GM18870 (cell line): ENCODE measurements around the gene WDR70.
"Not testable (repeated sequence)": the region's sequence is repeated elsewhere in the genome, so short reads cannot be mapped to it uniquely, and the experiment has no call there.

Experiments used
- ATAC-seq: cut with Tn5 transposase; IDR thresholded peaks from one replicate; pipeline ENCODE4 v1.9.1; 2021; ENCODE audit warnings: moderate library complexity; ENCODE audit not compliant: unreplicated experiment

WDR70 gene

DNA sequence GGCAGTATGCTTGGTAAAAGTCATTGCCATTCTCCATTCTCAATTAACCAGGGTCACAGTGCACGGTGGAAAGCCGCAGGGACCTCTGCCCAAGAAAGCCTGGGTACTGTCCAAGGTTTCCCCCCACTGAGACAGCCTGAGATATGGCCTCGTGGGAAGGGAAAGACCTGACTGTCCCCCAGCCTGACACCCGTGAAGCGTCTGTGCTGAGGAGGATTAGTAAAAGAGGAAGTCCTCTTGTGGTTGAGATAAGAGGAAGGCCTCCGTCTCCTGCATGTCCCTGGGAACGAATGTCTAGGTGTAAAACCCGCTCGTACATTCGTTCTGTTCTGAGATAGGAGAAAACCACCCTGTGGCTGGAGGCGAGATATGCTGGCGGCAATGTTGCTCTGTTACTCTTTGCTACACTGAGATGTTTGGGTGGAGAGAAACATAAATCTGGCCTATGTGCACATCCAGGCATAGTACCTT lies 293.0 kb downstream of the WDR70 start:
- ATAC-seq: peak; percentile 79

DNA sequence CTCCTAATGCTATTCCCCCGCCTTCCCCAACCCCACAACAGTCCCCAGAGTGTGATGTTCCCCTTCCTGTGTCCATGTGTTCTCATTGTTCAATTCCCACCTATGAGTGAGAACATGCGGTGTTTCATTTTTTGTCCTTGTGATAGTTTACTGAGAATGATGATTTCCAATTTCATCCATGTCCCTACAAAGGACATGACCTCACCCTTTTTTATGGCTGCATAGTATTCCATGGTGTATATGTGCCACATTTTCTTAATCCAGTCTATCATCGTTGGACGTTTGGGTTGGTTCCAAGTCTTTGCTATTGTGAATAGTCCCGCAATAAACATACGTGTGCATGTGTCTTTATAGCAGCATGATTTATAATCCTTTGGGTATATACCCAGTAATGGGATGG lies 295.2 kb downstream of the WDR70 start:
- not testable (repeated sequence) for ATAC-seq

- ATAC-seq: not testable (repeated sequence)
These were observed 300.2 kb downstream of the WDR70 start for GRCh38 chr5:37679326-37679725.

DNA sequence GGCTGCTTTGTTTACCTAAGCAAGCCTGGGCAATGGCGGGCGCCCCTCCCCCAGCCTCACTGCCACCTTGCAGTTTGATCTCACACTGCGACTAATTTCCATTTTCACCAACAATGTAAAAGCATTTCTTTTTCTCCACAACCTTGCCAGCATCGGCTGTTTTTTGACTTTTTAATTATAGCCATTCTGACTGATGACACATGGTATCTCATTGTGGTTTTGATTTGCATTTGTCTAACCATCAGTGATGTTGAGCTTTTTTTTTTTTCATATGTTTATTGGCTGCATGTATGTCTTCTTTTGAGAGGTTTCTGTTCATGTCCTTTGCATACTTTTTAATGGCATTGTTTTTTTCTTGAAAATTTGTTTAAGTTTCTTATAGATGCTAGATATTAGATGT lies 300.8 kb downstream of the WDR70 start:
- not testable (repeated sequence) for ATAC-seq

- ATAC-seq: no peak
These were observed 304.0 kb downstream of the WDR70 start for GRCh38 chr5:37683072-37683471.

DNA sequence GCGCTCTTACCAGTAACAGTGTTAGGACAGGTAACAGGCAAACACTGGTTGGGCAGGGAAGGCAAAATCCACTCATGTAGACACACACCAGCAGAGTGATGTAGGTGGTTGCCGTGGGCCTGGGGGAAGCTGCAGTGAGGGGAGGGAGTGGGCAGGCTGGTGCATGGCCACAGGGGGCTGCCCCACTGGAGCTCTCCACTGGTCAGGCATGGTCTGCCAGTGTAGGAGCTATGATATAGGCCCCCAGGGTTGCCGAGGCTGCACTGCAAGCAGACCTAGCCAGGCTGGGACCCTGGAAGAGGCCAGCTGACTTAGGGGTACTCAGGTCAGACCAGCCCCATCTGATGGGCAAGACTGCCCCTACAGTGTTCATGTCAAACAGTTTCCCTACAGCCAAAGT lies 306.1 kb downstream of the WDR70 start:
- ATAC-seq: no peak

GRCh38 chr5:37685816-37686215 lies 306.7 kb downstream of the WDR70 start:
- ATAC-seq: no peak

DNA sequence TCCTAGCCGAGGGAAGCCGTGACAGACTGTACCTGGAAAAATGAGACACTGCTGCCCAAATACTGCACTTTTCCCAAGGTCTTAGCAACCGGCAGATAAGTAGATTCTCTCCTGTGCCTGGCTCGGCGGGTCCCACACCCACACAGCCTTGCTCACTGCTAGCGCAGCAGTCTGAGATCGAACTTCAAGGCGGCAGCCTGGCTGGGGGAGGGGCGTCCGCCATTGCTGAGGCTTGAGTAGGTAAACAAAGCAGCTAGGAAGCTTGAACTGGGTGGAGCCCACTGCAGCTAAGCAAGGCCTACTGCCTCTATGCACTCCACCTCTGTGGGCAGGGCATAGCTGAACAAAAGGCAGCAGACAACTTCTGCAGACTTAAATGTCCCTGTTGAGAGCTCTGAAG lies 309.8 kb downstream of the WDR70 start:
- ATAC-seq: not testable (repeated sequence)

DNA sequence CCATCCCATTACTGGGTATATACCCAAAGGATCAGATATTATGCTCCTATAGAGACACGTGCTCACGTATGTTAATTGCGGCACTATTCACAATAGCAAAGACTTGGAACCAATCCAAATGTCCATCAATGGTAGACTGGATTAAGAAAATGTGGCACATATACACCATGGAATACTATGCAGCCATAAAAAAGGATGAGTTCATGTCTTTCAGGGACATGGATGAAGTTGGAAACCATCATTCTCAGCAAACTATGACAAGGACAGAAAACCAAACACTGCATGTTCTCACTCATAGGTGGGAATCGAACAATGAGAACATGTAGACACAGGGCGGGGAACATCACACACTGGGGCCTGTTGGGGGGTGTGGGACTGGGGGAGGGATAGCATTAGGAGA lies 315.2 kb downstream of the WDR70 start:
- not testable (repeated sequence) for ATAC-seq

GRCh38 chr5:37694867-37695266 lies 315.7 kb downstream of the WDR70 start:
- no peak for ATAC-seq

DNA sequence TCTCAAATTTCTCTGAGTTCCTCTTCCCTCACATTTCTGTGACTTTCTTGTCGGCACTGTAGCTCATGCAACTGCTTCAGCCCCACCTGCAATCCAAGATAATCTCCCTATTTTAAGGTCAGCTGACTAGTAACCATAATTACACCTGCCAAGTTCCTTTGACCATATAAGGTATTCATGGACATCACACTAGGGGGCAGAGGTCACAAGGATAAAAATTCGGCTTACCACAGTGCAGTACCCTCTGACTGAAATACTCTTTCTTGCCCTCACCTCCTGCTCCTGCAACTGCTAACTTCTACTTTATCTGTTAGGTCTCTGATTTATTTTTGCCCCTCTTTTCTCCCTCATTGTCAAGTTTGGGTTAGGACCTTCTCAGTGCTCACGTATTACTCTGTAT lies 316.5 kb downstream of the WDR70 start:
- ATAC-seq: no peak

DNA sequence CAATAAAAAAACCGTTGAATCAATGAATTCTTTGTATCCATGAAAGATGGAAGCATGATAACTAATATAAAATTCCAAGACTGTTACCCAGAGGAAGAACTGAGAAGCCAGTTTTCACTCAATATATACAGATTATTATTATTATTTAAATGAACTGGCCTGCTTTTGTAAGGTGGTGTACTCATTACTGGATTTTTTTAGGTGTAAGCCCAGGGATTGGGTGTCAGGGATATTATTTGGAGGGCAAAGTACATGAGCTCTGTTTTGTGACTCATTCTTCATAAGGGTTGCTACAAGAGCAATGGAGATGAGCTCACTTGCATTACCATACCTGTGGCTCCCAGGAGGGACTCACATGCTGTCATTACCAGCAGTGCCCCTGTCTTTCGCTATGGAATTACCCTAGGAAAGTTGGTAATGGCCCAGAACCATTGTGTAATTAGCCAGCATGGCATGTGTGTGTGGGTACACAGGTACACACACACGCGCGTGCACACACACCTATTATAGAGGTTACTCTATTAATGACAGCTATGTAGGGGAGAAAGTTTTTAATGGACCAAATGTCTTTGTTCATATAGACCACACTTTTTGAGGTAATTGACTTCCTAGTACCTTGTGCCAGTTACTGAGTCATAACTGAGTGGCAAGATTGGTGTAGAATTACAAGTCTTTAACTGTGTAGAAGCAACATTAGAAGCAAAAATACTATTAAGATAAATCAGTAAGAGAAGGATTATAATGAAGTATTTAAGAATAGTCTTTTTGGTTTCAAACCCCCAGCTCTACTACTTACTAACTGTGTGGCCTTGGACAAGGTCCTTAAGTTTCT lies 317.3 kb downstream of the WDR70 start:
- ATAC-seq: no peak

DNA sequence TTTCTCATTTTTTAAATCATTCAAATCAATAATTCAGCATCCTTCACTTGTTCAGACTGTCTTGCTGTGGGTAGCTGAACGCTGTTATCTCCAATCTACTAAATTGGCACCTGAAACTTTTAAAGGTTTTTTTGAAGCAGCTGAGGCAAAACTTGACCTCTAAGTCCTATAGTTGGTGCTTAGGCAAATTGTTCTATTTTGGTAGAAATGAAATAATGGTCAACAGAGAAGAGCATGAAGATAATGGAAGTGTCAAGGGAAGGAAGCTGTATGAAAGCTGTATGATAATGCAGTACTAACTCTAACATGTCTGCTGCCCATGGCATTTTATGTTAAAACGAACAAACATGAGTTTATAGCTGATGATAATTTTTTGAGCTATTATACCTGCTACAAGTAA lies 322.8 kb downstream of the WDR70 start:
- no peak for ATAC-seq

DNA sequence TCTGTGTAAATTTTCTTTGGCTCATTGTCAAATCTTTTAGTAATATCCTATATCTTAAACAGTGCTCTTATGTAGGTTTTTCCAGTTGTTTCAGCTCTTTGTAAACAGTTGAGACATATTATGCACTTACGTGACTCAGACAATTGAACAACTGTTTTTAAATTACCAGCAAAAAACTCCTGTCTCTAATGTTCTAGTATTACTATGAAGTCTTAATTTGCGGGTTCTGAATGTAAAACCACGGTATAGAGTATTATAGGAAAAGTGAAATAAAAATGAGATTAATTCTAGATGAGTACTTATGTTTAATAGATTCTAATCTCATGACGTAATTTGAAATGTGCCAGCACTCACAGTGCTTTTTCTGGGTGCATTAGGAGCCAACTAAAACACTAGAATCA lies 324.7 kb downstream of the WDR70 start:
- no peak for ATAC-seq

- no peak for ATAC-seq
These were observed 325.3 kb downstream of the WDR70 start for GRCh38 chr5:37704406-37704805.

- ATAC-seq: no peak
These were observed 329.9 kb downstream of the WDR70 start for GRCh38 chr5:37709020-37709419.

DNA sequence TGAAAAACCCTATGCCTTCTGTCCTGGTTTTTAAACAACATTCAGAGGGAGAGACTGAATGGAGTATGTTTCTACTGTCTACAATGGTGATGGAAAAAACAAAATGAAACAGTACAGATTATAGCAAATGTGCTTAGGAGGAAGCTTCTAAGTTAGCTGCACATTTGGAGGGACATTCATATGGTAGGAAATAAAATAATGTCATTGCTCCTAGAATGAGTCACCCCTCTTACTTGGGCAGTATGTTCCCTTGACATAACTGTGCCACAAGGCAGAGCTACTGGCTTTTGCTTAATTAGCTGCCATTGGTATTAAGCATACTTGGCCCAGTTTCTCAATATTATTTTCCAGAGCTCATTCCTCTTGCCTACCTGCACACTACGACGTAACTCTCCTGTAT lies 331.8 kb downstream of the WDR70 start:
- no peak for ATAC-seq

GRCh38 chr5:37712750-37713149 lies 333.6 kb downstream of the WDR70 start:
- no peak for ATAC-seq

DNA sequence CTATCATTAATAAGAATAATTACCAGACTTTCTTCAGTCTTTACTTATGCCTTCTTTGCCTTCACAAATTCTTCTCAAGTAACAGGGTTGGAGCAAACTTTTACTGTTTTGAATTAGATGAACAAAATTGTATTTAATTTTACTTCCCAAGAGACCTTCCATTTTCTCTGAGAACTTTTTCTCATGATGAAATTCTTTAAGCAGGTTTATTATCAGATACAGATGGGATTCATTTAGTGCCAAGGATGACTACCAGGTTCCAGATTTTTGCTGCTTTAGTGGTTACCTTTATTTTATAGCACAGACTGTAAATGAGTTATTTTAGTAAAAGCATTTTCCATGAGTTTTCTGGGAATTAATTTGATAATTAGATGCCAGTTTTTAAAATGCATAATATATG lies 335.6 kb downstream of the WDR70 start:
- ATAC-seq: no peak

GRCh38 chr5:37715361-37715760 lies 336.2 kb downstream of the WDR70 start:
- no peak for ATAC-seq

- ATAC-seq: no peak
These were observed 336.9 kb downstream of the WDR70 start for GRCh38 chr5:37715992-37716391.

GRCh38 chr5:37716405-37716804 lies 337.3 kb downstream of the WDR70 start:
- no peak for ATAC-seq

GRCh38 chr5:37717276-37717612 lies 338.1 kb downstream of the WDR70 start:
- no peak for ATAC-seq
